ENCODE measurements around the gene CAMTA2. TPM values are rescaled to one million over a fixed set of nuclear protein-coding genes. Genes with fewer than 3 reads are reported as not detected.

The CAMTA2 gene
- total RNA-seq, 6 experiments from 2014 or later = 15.3 to 21.1 (median 17.7) TPM

DNA sequence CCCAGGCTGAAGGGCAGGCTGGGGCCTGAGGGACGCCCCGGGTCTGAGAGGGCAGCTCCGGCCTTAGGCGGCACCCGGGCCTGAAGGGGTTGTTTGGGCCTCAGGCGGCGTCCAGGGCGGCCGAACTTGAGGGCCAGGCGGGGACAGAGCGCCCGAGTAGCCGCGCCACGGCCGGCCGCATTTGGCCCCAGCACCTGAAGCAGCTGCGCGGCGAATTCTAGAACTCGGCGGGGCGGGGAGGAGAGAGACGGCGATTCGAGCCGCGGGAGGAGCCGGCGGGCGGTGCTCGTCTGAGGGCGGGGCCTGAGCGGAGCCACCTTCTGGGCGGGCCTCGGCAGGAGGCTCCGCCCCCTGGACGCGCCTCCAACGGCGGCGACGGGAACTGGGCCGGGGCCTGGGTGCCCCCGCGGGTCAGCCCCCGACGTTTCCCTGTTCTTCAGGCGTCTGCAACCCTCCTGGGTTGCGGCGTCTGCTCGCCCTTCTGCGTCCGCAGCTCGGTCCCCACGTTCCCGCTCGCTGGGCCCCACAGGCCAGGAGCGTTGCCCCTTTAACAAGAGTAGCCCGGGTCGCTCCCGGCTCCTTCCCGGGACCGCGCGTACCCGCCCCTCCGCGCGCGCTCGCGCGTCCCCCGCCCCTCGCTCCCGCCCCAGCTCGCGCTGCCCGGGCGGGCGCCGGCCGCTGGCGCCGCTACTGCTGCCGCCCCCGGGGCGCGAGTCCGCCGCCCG lies 10.0 kb upstream of the CAMTA2 start, which contains the start of the genes INCA1 and KIF1C:
Gene INCA1, minus strand, starts transcription at position 221 of the 725 bp plus-strand sequence. CDS start 3,085 bp downstream, outside the sequence.
Gene KIF1C, plus strand, starts transcription at position 649 of the 725 bp plus-strand sequence. CDS start 2,297 bp downstream, outside the sequence.
- Histone ChIP-seq H3K36me3 (peaks cover 2 to 18% (median 9%) of the 10 kb centered on the region in 4 donors), H3K27ac (peak within 1 kb of the TSS; percentile 78 to 84 (median 82)), H3K27me3 (no peaks in the 10 kb centered on the region), H3K4me1 (peaks cover 0 to 14% (median 6%) of the 10 kb centered on the region in 4 donors), H3K4me3 (peak within 1 kb of the TSS; percentile 95 to 99 (median 96)), H3K9me3 (no peaks in the 10 kb centered on the region)
- ATAC-seq = peak; percentile 89 to 94 (median 92)
- TF ChIP-seq, protein P1, sequence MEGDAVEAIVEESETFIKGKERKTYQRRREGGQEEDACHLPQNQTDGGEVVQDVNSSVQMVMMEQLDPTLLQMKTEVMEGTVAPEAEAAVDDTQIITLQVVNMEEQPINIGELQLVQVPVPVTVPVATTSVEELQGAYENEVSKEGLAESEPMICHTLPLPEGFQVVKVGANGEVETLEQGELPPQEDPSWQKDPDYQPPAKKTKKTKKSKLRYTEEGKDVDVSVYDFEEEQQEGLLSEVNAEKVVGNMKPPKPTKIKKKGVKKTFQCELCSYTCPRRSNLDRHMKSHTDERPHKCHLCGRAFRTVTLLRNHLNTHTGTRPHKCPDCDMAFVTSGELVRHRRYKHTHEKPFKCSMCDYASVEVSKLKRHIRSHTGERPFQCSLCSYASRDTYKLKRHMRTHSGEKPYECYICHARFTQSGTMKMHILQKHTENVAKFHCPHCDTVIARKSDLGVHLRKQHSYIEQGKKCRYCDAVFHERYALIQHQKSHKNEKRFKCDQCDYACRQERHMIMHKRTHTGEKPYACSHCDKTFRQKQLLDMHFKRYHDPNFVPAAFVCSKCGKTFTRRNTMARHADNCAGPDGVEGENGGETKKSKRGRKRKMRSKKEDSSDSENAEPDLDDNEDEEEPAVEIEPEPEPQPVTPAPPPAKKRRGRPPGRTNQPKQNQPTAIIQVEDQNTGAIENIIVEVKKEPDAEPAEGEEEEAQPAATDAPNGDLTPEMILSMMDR (IDR thresholded peaks at IDR 0.05) = peak in 1 of 4 donors; percentile 28
- TF ChIP-seq POLR2A (IDR thresholded peaks at IDR 0.05) = peak; percentile 70
- DNase-seq = peak; percentile 97
- WGBS (ENCODE audit: insufficient coverage, low coverage, low lambda C conversion rate, missing lambda C conversion rate) = 0% methylated on average over 4 of the region's 93 CpGs
- intact Hi-C loops (cut with DNase I) = no loop called here

DNA sequence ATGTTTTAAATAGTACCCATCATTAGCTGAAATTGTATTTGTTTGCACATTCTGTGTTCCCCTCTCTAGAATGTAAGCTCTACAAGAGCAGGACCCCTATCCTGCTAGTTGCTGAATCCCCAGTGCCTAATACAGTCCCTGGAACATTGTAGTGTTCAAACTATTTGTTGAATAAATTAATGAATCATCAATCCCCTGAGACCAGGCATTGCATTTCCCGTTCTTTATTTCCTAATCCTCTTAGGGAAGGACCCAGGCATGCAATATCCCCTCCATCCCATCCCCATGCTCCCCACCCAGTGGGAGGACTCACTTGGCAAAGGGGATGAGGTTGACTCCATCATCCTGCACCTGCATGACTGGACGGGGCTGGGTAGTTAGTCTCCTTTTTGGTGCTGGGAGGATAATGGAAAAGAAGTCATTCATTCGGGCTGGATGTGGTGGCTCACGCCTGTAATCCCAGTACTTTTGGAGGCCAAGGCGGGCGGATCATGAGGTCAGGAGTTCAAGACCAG lies 6.7 kb upstream of the CAMTA2 start:
- ATAC-seq = no peak
- Histone ChIP-seq H3K27me3 (no peaks in the 10 kb centered on the region), H3K27ac (no peak overlapping the region), H3K4me1 (no peaks in the 10 kb centered on the region), H3K36me3 (no peaks in the 10 kb centered on the region), H3K4me3 (no peak overlapping the region), H3K9me3 (no peaks in the 10 kb centered on the region)
- intact Hi-C loops (cut with DNase I) = no loop called here
- no peak for TF ChIP-seq POLR2A (IDR thresholded peaks at IDR 0.05)
- TF ChIP-seq, protein P1 (IDR thresholded peaks at IDR 0.05) = no peak
- 89% methylated on average over 6 of the region's 6 CpGs for WGBS (ENCODE audit: insufficient coverage, low coverage, low lambda C conversion rate, missing lambda C conversion rate)
- DNase-seq = no peak

DNA sequence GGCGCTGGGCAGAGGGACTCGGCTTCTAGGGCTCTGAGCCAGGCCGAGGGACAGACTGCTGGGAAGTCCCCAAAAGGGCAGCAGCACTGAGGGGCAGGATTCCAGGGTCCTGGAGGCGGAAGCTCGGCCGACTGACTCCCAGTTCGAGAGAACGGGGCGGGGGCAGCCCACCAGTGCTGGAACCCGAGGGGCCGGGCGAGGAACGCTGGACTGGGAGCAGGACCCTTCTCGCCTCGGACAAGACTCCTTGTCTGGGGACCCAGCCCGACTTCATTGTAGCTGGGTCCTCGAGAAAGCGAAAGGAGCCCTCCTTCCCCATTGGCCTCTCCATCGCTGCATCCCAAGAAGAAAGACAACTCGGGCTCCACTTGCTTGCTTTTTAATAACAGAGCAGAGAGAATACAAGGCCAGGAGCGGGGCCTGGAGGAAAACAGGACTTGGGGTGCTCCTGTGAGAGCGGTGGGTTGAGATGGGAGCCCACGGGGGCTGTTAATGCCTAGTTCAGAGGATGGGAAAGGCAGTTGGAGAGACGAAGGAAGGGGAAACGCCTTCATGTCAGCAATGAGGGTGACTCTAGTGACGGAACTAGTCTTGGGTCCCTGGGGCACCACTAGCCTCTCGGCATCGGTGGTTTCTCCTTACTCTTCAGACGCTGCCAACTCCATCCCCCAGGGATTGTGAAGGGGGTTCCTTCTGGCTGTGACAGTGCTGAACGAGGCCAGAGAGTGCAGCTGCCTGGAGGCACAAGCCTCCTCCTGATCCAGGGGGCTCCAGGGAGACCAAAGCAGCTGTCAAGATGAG lies 492 bp upstream of the CAMTA2 start:
- no peak for DNase-seq
- TF ChIP-seq, protein P1 (IDR thresholded peaks at IDR 0.05) = no peak
- peak; percentile 39 for TF ChIP-seq POLR2A (IDR thresholded peaks at IDR 0.05)
- no peaks in the 10 kb centered on the region for H3K27me3 ChIP-seq
- peak overlapping the region; percentile 65 to 98 (median 84) for H3K4me3 ChIP-seq
- intact Hi-C loops (cut with DNase I) = loop anchor here in 1 of 2 donors (10.0 kb wide), 1 partner anchor 77 kb away; no protein-coding TSS in a partner anchor
- H3K9me3 ChIP-seq = no peaks in the 10 kb centered on the region
- H3K27ac ChIP-seq = peak overlapping the region; percentile 85 to 89 (median 87)
- 18% methylated on average over 16 of the region's 30 CpGs for WGBS (ENCODE audit: insufficient coverage, low coverage, low lambda C conversion rate, missing lambda C conversion rate)
- peaks cover 0 to 2% (median under 1%) of the 10 kb centered on the region in 4 donors for H3K36me3 ChIP-seq
- peak in 1 of 4 donors; percentile 8 for ATAC-seq
- H3K4me1 ChIP-seq = peaks cover 0 to 17% (median 2%) of the 10 kb centered on the region in 4 donors

DNA sequence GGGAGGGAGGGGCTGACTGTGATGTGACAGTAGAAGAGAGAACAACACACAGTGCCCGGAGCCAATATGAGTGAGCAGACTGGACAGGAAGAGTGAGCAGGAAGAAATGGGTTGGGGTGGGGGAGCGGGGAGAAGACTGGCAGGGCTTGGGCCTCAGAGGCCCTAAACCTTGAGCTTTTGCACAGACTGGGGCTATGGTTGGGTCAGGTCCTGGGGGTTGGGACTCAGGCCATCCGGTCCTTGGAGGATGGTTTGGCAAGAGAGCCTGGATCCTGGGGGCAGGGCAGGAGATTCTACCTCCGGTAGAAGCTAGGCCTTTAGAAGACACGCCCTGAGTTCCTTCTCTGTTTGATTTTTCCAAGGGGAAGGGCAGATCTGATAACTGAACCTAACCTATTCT lies 1.1 kb downstream of the CAMTA2 start:
- ATAC-seq = peak in 3 of 4 donors; percentile 1 to 7 (median 2)
- Histone ChIP-seq H3K4me3 (peak overlapping the region; percentile 65 to 98 (median 84)), H3K27ac (peak overlapping the region; percentile 85 to 89 (median 87)), H3K27me3 (no peaks in the 10 kb centered on the region), H3K4me1 (peaks cover 0 to 17% (median 2%) of the 10 kb centered on the region in 4 donors), H3K9me3 (no peaks in the 10 kb centered on the region), H3K36me3 (peaks cover 0 to 9% (median 1%) of the 10 kb centered on the region in 4 donors)
- intact Hi-C loops (cut with DNase I) = loop anchor here in 1 of 2 donors (10.0 kb wide), 1 partner anchor 78 kb away; no protein-coding TSS in a partner anchor
- DNase-seq = no peak
- TF ChIP-seq POLR2A (IDR thresholded peaks at IDR 0.05) = no peak
- TF ChIP-seq, protein P1 (IDR thresholded peaks at IDR 0.05) = no peak
- 10% methylated on average over 3 of the region's 5 CpGs for WGBS (ENCODE audit: insufficient coverage, low coverage, low lambda C conversion rate, missing lambda C conversion rate)

All from right lobe of liver (tissue), 6 donors.